Sigmoid colon (tissue), 4 donors: Measurements from ENCODE around the gene CYB561.

Experiments
- POLR2AphosphoS5 ChIP-seq, 4 donors: sonication (generic); formaldehyde crosslinking; IDR thresholded peaks; one replicate each; pipeline ENCODE4 v1.6.1; 2017; ENCODE audit warnings: antibody characterized with exemption in 4 of 4
- TF ChIP-seq, protein P1 (sequence below), 4 experiments: fragments of 450-650 bp in 3 of 4; fragments of 200-600 bp in 1 of 4; IDR thresholded peaks; one replicate each; pipeline ENCODE4 v1.5.1; 2016 to 2019; ENCODE audit warnings: antibody characterized with exemption in 4 of 4, mild to moderate bottlenecking in 3 of 4, moderate library complexity in 2 of 4

DNA sequence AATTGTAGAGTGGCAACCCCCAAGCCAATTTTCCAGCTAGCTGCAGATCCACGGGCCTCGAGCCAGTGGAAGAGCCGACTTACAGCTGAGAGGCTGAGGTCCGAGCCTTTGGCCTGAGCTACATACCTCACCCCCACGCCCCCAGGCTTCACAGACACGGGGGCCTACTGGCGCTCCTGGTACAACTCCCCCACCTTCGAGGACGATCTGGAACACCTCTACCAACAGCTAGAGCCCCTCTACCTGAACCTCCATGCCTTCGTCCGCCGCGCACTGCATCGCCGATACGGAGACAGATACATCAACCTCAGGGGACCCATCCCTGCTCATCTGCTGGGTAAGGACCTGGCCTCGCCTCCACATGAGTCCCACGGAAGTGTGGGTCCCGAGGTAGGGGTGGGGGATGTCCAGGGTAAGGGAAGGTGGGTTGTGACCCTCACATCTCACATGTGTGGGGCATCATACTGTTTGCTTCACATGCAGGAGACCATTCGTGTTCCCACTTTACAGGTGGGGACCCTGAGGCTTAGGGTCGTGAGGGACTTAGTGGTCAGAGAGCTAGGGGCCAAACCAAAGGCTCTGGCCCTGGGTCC, 34.2 kb upstream of the CYB561 start:
- TF ChIP-seq POLR2AphosphoS5 (IDR thresholded peaks at IDR 0.05) = no peak
- TF ChIP-seq, protein P1, sequence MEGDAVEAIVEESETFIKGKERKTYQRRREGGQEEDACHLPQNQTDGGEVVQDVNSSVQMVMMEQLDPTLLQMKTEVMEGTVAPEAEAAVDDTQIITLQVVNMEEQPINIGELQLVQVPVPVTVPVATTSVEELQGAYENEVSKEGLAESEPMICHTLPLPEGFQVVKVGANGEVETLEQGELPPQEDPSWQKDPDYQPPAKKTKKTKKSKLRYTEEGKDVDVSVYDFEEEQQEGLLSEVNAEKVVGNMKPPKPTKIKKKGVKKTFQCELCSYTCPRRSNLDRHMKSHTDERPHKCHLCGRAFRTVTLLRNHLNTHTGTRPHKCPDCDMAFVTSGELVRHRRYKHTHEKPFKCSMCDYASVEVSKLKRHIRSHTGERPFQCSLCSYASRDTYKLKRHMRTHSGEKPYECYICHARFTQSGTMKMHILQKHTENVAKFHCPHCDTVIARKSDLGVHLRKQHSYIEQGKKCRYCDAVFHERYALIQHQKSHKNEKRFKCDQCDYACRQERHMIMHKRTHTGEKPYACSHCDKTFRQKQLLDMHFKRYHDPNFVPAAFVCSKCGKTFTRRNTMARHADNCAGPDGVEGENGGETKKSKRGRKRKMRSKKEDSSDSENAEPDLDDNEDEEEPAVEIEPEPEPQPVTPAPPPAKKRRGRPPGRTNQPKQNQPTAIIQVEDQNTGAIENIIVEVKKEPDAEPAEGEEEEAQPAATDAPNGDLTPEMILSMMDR (IDR thresholded peaks at IDR 0.05) = no peak
